ENCODE data around the gene FER1L5. TPM values are rescaled to one million over a fixed set of nuclear protein-coding genes. Genes with fewer than 3 reads are reported as not detected.

Gene FER1L5
- total and polyA plus RNA-seq, 8 donors = 0.93 to 3.2 (median 1.4) TPM

DNA sequence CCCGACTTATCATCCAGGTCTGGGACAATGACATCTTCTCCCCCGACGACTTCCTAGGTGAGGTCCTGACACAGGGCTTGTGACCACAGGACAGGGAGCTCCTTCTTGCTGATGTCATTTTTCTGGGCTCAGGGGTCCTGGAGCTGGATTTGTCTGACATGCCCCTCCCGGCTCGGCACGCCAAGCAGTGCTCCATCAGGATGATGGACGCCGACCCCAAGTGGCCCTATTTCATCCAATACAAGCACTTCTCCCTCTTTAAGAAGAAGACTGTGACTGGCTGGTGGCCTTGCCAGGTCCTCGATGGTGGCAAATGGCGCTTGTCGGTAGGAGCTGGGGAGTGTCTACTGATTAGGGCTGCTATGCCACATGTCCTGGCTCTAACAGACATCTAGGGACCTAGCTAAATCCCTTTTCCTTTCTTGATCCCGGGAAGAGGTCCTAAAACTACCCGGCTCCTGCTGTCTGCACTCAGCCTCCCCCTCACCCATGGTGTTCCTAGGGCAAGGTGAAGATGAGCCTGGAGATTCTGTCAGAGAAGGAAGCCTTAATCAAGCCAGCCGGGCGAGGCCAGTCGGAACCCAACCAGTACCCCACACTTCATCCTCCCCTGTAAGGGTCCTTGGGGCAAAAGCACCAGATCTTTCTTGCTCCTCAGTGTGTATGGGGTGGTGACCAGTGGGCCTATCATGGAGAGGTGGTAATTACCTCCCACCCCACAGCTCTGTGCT, 60.6 kb downstream of the FER1L5 start:
- Histone ChIP-seq H3K4me1 (no peaks in the 10 kb centered on the region), H3K36me3 (peaks cover 0 to 19% (median 15%) of the 10 kb centered on the region in 3 donors), H3K4me3 (no peak overlapping the region), H3K9me3 (no peaks in the 10 kb centered on the region), H3K27me3 (no peaks in the 10 kb centered on the region), H3K27ac (no peak overlapping the region)
- DNase-seq (peak in 1 of 6 donors; percentile 30), ATAC-seq (no peak), FAIRE-seq (no peak)
- 97% methylated on average over 16 of the region's 16 CpGs for WGBS, 2 donors
- TF ChIP-seq, protein P1, sequence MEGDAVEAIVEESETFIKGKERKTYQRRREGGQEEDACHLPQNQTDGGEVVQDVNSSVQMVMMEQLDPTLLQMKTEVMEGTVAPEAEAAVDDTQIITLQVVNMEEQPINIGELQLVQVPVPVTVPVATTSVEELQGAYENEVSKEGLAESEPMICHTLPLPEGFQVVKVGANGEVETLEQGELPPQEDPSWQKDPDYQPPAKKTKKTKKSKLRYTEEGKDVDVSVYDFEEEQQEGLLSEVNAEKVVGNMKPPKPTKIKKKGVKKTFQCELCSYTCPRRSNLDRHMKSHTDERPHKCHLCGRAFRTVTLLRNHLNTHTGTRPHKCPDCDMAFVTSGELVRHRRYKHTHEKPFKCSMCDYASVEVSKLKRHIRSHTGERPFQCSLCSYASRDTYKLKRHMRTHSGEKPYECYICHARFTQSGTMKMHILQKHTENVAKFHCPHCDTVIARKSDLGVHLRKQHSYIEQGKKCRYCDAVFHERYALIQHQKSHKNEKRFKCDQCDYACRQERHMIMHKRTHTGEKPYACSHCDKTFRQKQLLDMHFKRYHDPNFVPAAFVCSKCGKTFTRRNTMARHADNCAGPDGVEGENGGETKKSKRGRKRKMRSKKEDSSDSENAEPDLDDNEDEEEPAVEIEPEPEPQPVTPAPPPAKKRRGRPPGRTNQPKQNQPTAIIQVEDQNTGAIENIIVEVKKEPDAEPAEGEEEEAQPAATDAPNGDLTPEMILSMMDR (IDR thresholded peaks at IDR 0.05) = no peak
- intact Hi-C loops (cut with DNase I) = no loop called here

DNA sequence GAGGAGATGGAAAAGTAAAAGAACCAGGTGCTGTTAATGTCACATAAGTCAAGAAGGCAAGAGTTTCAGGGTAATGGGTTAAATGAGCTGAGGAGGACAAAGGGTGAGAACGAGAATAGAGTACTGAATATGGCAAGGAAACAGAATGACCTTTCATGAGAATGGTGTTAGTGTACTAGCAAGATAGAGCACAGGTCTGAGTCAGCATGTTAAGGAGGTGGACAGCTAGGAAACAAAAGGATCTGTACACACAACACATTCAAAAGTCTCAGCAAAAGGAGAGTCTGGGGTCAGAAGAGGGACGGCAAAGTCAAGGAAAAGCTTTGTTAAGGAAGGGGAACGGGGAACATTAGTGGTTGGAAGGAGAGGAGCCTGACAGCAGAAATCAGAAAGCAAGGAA, 68.4 kb downstream of the FER1L5 start:
- no peak for FAIRE-seq
- ATAC-seq = no peak
- TF ChIP-seq, protein P1 (IDR thresholded peaks at IDR 0.05) = no peak
- Histone ChIP-seq H3K27me3 (no peaks in the 10 kb centered on the region), H3K4me1 (no peaks in the 10 kb centered on the region), H3K27ac (no peak overlapping the region), H3K9me3 (no peaks in the 10 kb centered on the region), H3K36me3 (peaks cover 0 to 54% (median 18%) of the 10 kb centered on the region in 3 donors), H3K4me3 (no peak overlapping the region)
- 87 to 88% methylated on average over 3 of the region's 3 CpGs for WGBS, 2 donors
- intact Hi-C loops (cut with DNase I) = no loop called here
- DNase-seq = no peak

DNA sequence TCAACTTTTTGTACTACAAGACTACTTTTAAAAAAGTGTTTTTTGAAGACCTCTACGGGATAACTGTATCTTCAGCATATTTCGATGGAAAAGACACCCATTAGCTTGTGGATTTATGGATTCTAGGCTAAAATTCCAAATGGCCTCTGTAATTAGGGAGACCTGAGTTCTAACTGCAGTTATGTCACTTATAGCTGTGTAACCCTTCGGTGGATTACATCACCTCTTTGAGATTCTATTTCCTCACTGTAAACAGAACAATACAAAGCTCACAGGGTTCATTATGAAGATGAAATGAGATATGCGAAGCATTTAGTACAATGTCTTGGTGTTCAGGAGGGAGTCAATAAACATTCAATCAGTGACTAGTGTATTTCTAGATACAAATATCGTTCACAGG, 73.1 kb downstream of the FER1L5 start:
- H3K36me3 ChIP-seq = peaks cover 0 to 13% (median 9%) of the 10 kb centered on the region in 3 donors
- H3K9me3 ChIP-seq = no peaks in the 10 kb centered on the region
- ATAC-seq = peak in 1 of 4 donors; percentile 56
- intact Hi-C loops (cut with DNase I) = no loop called here
- 75 to 76% methylated on average over 5 of the region's 5 CpGs for WGBS, 2 donors
- no peaks in the 10 kb centered on the region for H3K4me1 ChIP-seq
- no peak overlapping the region for H3K4me3 ChIP-seq
- DNase-seq = no peak
- TF ChIP-seq, protein P1 (IDR thresholded peaks at IDR 0.05) = no peak
- peak overlapping the region in 2 of 4 donors; percentile 51 to 70 for H3K27ac ChIP-seq
- H3K27me3 ChIP-seq = no peaks in the 10 kb centered on the region
- FAIRE-seq = no peak

DNA sequence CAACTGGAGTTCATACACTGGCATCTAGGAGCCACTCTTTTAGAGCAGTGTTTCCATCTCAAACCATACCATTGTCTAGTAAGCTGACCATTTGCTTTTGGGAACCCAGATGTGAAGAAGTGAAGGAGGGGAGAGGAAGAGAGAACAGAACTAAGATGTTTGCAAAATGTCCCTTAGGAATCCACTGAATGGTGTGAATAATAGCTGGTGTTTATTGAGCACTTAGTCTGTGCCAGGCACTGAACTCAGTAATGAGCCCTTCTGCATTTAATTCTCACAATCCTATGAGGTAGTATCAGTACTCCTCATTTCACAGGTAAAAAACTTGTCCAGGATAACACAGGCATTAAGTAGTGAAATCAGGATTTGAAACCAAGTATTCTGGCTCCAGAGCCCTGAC, 73.8 kb downstream of the FER1L5 start:
- TF ChIP-seq, protein P1 (IDR thresholded peaks at IDR 0.05) = no peak
- ATAC-seq (no peak), DNase-seq (no peak), FAIRE-seq (no peak)
- Histone ChIP-seq H3K27me3 (no peaks in the 10 kb centered on the region), H3K36me3 (peaks cover 0 to 7% (median 6%) of the 10 kb centered on the region in 3 donors), H3K4me1 (no peaks in the 10 kb centered on the region), H3K4me3 (no peak overlapping the region), H3K27ac (peak overlapping the region in 1 of 4 donors; percentile 70), H3K9me3 (no peaks in the 10 kb centered on the region)
- intact Hi-C loops (cut with DNase I) = no loop called here

DNA sequence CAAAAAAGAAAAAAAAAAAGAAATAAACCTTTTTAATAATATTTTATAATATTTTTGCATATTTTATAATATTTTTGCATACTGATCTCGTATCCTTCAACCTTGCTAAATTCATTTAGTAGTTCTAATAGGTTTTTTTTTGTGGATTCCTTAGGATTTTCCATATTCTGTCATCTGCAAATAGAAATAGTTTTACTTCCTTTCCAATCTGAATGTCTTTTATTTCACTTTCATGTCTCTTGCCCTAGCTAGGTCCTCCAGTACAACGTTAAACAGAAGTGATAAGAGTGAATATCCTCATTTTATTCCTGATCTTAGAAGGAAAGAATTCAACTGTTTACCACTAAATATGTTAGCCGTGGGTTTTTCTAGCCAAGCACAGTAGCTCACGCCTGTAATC, 83.6 kb downstream of the FER1L5 start:
- DNase-seq (no peak), FAIRE-seq (no peak), ATAC-seq (no peak)
- Histone ChIP-seq H3K27ac (no peak overlapping the region), H3K4me1 (no peaks in the 10 kb centered on the region), H3K36me3 (peaks cover 0 to 21% (median 8%) of the 10 kb centered on the region in 3 donors), H3K9me3 (no peaks in the 10 kb centered on the region), H3K27me3 (no peaks in the 10 kb centered on the region), H3K4me3 (no peak overlapping the region)
- TF ChIP-seq, protein P1 (IDR thresholded peaks at IDR 0.05) = no peak
- 88 to 89% methylated on average over 4 of the region's 4 CpGs for WGBS, 2 donors
- intact Hi-C loops (cut with DNase I) = no loop called here

Data from pancreas (tissue), 10 donors.